ENCODE results near the gene RHBDD1.

Gene RHBDD1

GRCh38 chr2:226835796-226836547 lies at the start of gene RHBDD1:
Gene RHBDD1, plus strand, starts transcription at chr2:226836054. Its CDS starts 28,640 bp downstream, at chr2:226864694.
- Mint-ChIP-seq H3K36me3 (peaks cover 19% of the 10 kb centered on the region), H3K4me1 (peaks cover 69% of the 10 kb centered on the region), H3K9me3 (peaks cover 6% of the 10 kb centered on the region)

GRCh38 chr2:226788064-226788463 lies 47.8 kb upstream of the RHBDD1 start:
- no peak overlapping the region for H3K27ac Mint-ChIP-seq
- H3K4me3 Mint-ChIP-seq: no peak overlapping the region
- H3K27me3 Mint-ChIP-seq: no peaks in the 10 kb centered on the region
- no peaks in the 10 kb centered on the region for H3K9me3 Mint-ChIP-seq
- peaks cover 65% of the 10 kb centered on the region for H3K4me1 Mint-ChIP-seq
- peaks cover 2% of the 10 kb centered on the region for H3K36me3 Mint-ChIP-seq

More at GRCh38 chr2:226835796-226836547, at the start of gene RHBDD1:
- Mint-ChIP-seq H3K27me3 (no peaks in the 10 kb centered on the region), H3K27ac (peak within 1 kb of the TSS; percentile 100), H3K4me3 (peak within 1 kb of the TSS; percentile 96)

DNA sequence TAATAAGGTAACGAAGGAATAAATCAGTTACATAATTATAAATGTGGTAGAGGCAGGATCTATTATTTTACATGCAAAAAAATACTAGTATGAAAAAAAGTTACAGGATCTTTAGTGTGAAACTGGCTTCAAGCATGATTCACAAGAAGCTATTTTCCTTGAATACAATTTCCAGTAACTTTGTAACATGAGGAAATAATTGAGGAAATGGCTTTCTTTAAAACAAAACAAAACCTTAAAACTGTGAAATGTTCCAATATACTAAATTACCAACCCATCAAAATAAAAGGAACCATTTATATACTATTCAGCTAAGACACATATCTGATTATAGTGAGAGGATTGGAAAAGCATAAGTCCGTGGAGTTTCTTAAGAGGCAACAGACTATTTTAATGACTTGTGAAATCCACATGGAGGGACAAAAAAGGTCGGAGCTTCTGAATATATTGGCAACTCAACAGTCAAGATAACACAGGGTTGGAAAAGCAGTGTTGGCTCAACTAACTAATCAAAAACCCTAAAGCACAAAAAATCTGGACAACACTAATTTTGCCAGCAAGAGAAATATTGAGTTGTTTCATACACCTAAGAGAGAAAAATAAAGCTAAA lies 46.9 kb upstream of the RHBDD1 start:
- no peaks in the 10 kb centered on the region for H3K9me3 Mint-ChIP-seq
- no peaks in the 10 kb centered on the region for H3K36me3 Mint-ChIP-seq
- no peak overlapping the region for H3K4me3 Mint-ChIP-seq
- peak overlapping the region; percentile 60 for H3K27ac Mint-ChIP-seq
- no peaks in the 10 kb centered on the region for H3K27me3 Mint-ChIP-seq
- H3K4me1 Mint-ChIP-seq: peaks cover 70% of the 10 kb centered on the region

- Mint-ChIP-seq H3K9me3 (no peaks in the 10 kb centered on the region), H3K4me3 (peak overlapping the region; percentile 58), H3K27me3 (no peaks in the 10 kb centered on the region), H3K27ac (no peak overlapping the region), H3K36me3 (no peaks in the 10 kb centered on the region), H3K4me1 (peaks cover 79% of the 10 kb centered on the region)
Measured at GRCh38 chr2:226790011-226790410, 45.8 kb upstream of the RHBDD1 start.

DNA sequence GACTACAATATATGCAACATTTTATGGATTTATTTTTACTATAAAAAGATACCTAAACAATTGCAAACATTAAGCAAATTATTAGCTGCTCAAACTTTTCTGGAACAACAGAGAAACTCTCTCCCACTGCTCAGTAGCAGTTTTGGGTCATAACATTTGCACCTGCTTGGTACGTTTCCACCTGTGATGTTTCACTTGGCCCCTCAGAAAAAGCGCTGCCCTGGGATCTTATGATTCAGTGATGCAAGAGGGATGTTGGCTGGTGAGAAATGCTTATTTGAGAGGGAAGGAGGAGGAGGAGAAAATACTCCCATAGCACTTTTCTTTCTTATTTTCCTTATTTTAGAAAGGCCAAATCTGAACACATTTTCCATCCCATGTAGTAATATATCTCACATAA lies 45.4 kb upstream of the RHBDD1 start:
- no peaks in the 10 kb centered on the region for H3K9me3 Mint-ChIP-seq
- H3K27ac Mint-ChIP-seq: peak overlapping the region; percentile 98
- H3K36me3 Mint-ChIP-seq: no peaks in the 10 kb centered on the region
- H3K4me1 Mint-ChIP-seq: peaks cover 79% of the 10 kb centered on the region
- H3K4me3 Mint-ChIP-seq: peak overlapping the region; percentile 94
- no peaks in the 10 kb centered on the region for H3K27me3 Mint-ChIP-seq

DNA sequence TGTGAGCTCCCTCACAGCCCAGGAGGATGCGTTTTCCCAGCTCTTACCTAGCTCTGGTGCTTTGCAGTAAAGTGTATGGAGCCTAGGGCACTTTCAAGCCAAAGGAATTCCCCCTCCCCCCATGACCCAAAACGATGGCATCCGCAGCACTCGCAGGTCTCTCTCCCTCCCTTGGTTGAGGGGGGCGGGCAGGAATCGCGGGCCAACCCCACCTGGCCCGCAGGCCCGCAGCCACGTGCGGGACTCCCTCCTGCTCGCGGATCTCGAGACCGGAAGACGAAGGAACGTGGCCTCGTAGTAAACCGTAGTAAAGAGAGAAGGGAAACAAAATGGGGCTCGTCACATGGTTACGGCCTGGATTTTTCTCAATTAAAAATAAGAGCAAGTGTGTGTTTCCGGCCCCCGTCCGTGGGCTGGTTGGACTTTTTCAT lies 44.8 kb upstream of the RHBDD1 start:
- Mint-ChIP-seq H3K27ac (peak overlapping the region; percentile 98), H3K27me3 (no peaks in the 10 kb centered on the region), H3K9me3 (no peaks in the 10 kb centered on the region), H3K4me3 (peak overlapping the region; percentile 94), H3K36me3 (no peaks in the 10 kb centered on the region), H3K4me1 (peaks cover 81% of the 10 kb centered on the region)

DNA sequence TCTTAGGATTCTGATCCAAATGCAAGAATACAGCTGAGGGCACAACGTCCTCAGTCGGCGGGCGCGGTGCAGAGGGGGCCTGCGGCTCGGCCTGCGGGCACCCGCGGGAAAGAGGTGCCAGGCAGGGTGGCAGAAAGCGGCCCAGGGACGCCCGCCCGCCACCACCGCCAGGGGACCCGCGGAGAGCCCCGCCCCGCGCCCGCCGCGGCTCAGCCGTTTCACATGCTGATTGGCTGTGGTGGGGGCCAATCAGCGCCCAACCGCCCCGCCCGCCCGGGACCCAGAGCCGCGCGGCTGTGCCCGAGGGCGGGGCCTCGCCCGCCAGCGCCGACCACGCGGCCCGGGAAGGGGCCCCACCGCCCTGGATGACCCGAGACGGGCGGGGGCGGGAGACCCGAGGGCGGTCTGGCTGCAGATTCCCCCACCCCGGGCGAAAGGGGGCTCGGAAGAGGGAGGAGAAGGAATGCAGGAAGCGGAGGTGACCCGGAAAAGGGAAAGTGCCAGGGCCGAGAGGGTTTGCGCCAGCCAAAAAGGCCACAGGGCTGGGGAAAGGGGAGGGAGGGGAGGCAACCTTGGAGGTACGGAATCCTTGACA lies 44.3 kb upstream of the RHBDD1 start:
- H3K27me3 Mint-ChIP-seq: no peaks in the 10 kb centered on the region
- peaks cover 82% of the 10 kb centered on the region for H3K4me1 Mint-ChIP-seq
- no peaks in the 10 kb centered on the region for H3K36me3 Mint-ChIP-seq
- peak overlapping the region; percentile 98 for H3K27ac Mint-ChIP-seq
- peak overlapping the region; percentile 94 for H3K4me3 Mint-ChIP-seq
- no peaks in the 10 kb centered on the region for H3K9me3 Mint-ChIP-seq

GRCh38 chr2:226792155-226792881 lies 43.5 kb upstream of the RHBDD1 start:
- Mint-ChIP-seq H3K27ac (peak overlapping the region; percentile 92), H3K36me3 (no peaks in the 10 kb centered on the region), H3K4me1 (peaks cover 81% of the 10 kb centered on the region), H3K27me3 (no peaks in the 10 kb centered on the region), H3K4me3 (peak overlapping the region; percentile 87), H3K9me3 (no peaks in the 10 kb centered on the region)

GRCh38 chr2:226793646-226794045 lies 42.2 kb upstream of the RHBDD1 start:
- Mint-ChIP-seq H3K4me3 (peak overlapping the region; percentile 26), H3K9me3 (no peaks in the 10 kb centered on the region), H3K36me3 (no peaks in the 10 kb centered on the region), H3K27me3 (no peaks in the 10 kb centered on the region), H3K27ac (peak overlapping the region; percentile 46), H3K4me1 (peaks cover 69% of the 10 kb centered on the region)

- Mint-ChIP-seq H3K4me3 (peak overlapping the region; percentile 53), H3K4me1 (peaks cover 63% of the 10 kb centered on the region), H3K27ac (peak overlapping the region; percentile 46), H3K9me3 (no peaks in the 10 kb centered on the region), H3K27me3 (no peaks in the 10 kb centered on the region), H3K36me3 (no peaks in the 10 kb centered on the region)
Measured at GRCh38 chr2:226794196-226794661, 41.6 kb upstream of the RHBDD1 start.

- Mint-ChIP-seq H3K27me3 (no peaks in the 10 kb centered on the region), H3K4me1 (peaks cover 57% of the 10 kb centered on the region), H3K4me3 (peak overlapping the region; percentile 53), H3K36me3 (no peaks in the 10 kb centered on the region), H3K27ac (no peak overlapping the region), H3K9me3 (no peaks in the 10 kb centered on the region)
Measured at GRCh38 chr2:226794751-226795171, 41.1 kb upstream of the RHBDD1 start.

DNA sequence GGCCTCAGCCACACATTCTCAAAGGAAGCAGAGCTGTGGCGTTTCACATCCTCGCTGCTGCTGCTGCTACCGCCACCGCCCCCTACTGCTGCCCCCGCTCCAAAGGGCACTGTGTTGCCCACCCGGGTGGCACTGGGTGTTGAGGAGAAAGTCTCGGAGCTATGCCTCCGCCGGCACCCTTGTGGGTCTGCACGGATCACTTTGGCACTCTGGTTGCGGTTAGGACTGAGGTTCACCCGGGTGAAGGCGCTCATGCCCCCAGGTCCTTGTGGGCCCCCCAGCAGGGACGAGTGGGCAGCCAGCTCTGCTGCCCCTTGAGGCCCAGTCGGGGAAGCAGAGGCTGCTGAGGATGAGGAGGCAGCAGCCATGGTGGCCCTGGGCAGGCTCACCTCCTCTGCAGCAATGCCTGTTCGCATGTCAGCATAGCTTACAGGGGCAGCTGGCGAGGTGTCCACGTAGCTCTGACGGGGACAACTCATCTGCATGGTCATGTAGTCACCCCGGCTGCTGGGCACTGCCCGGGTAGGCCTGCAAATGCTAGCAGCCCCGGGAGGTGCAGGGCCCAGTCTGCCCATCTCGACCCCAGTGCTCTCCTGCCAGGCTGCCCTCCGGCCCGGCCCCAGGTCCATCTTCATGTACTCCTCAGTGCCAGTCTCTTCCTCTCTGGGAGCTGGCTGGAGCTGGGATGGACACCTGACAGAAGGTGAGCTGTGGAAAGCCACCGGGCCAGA lies 40.4 kb upstream of the RHBDD1 start:
- Mint-ChIP-seq H3K9me3 (no peaks in the 10 kb centered on the region), H3K27ac (peak overlapping the region; percentile 12), H3K4me3 (no peak overlapping the region), H3K4me1 (peaks cover 55% of the 10 kb centered on the region), H3K27me3 (no peaks in the 10 kb centered on the region), H3K36me3 (no peaks in the 10 kb centered on the region)

DNA sequence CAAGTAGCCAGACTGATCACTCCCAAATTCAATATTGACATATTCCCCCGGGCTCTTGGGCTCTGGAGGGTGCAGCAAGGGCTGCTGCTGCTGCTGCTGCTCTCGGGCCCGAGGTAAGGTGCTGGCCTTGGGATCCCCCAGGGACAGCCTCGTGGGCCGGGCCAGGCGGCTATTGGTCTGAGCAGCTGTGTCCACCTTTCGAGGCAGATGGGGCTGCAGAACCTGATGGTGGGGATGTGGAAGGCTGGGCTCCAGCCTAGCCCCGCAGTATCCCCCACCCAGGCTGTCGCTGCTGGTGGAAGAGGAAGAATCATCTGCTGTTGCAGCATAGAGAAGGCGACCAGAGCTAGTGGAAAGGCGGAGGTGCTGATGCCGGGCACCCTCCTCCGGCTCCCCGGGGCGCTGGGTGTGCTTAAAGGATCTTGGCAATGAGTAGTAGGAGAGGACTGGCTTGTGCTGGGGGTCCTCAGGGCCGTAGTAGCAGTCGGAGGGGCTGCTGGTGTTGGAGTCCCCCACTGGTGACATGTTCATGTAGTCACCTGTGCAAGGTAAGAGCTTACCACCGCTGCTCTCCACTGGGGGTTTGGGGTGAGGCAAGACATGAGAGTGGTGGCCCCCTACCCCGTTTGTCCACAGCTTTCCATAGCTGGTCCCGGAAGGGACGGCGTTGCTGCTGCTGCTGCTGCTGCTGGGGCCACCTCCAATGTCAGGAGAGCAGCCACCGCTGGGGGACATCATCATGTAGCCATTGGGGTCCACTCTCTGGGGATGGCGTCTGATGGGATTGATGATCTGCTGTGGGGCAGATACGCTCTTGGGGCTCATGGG lies 39.6 kb upstream of the RHBDD1 start:
- Mint-ChIP-seq H3K4me3 (peak overlapping the region; percentile 3), H3K27me3 (no peaks in the 10 kb centered on the region), H3K36me3 (no peaks in the 10 kb centered on the region), H3K4me1 (peaks cover 55% of the 10 kb centered on the region), H3K27ac (peak overlapping the region; percentile 12), H3K9me3 (no peaks in the 10 kb centered on the region)

- H3K27ac Mint-ChIP-seq: no peak overlapping the region
- H3K36me3 Mint-ChIP-seq: no peaks in the 10 kb centered on the region
- peaks cover 60% of the 10 kb centered on the region for H3K4me1 Mint-ChIP-seq
- H3K27me3 Mint-ChIP-seq: no peaks in the 10 kb centered on the region
- H3K9me3 Mint-ChIP-seq: no peaks in the 10 kb centered on the region
- H3K4me3 Mint-ChIP-seq: no peak overlapping the region
Measured at GRCh38 chr2:226796840-226797288, 39.0 kb upstream of the RHBDD1 start.
